GM12873 (cell line): ENCODE measurements around the gene SEBOX.

Experiments used
- TF ChIP-seq, protein P1 (sequence below): IDR thresholded peaks from 2 replicates; pipeline ENCODE4 v1.5.1; 2012; ENCODE audit warnings: low read depth, mild to moderate bottlenecking, moderate library complexity, low read length, control low read depth; ENCODE audit not compliant: insufficient read depth; ENCODE audit errors: missing control alignments

SEBOX gene

DNA sequence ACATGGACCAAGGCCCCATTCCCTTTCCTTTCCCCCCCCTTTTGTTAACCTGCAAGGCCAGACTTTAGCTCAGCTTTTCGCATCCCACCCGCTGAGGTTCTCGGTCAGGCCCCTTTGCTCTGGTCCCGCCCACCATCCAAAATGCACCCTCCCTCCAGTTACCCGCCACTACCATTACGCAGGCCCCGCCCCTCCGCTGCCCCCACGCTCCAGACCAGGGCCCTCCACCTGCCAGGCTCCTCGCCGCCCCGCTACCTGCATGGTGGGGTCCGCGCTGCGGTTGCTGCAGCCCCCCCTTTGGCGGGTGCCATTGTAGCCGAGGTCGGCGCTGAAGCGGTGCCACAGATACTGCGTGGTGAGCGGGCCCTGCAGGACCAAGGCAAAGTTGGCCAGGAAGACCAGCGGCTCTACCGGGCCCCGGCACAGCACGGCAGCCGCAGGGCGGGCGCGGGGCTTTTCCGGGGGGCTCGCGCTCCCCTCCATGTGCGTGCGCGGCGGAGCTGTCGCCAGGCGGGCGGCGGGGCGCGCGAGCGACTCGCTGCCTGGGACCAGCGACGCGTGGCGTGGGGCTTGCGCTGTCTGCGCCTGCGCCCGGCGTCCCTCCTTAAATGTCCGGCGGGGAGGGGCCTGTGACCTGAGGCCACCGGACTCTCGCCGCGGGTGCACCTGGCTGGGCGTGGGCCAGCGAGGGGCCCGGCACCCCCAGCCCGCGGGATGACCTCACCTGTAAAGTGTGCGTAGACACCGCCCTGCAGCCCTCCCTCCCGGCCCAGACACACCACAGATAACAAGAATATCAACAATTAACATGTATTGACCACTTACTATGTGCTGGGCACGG is 40.9 kb upstream of the SEBOX start, which contains the start of gene SLC46A1:
Gene SLC46A1, minus strand, starts transcription at position 581 of the 841 bp plus-strand sequence. Its CDS starts 98 bp downstream, at position 483.
- TF ChIP-seq, protein P1, sequence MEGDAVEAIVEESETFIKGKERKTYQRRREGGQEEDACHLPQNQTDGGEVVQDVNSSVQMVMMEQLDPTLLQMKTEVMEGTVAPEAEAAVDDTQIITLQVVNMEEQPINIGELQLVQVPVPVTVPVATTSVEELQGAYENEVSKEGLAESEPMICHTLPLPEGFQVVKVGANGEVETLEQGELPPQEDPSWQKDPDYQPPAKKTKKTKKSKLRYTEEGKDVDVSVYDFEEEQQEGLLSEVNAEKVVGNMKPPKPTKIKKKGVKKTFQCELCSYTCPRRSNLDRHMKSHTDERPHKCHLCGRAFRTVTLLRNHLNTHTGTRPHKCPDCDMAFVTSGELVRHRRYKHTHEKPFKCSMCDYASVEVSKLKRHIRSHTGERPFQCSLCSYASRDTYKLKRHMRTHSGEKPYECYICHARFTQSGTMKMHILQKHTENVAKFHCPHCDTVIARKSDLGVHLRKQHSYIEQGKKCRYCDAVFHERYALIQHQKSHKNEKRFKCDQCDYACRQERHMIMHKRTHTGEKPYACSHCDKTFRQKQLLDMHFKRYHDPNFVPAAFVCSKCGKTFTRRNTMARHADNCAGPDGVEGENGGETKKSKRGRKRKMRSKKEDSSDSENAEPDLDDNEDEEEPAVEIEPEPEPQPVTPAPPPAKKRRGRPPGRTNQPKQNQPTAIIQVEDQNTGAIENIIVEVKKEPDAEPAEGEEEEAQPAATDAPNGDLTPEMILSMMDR: no peak

DNA sequence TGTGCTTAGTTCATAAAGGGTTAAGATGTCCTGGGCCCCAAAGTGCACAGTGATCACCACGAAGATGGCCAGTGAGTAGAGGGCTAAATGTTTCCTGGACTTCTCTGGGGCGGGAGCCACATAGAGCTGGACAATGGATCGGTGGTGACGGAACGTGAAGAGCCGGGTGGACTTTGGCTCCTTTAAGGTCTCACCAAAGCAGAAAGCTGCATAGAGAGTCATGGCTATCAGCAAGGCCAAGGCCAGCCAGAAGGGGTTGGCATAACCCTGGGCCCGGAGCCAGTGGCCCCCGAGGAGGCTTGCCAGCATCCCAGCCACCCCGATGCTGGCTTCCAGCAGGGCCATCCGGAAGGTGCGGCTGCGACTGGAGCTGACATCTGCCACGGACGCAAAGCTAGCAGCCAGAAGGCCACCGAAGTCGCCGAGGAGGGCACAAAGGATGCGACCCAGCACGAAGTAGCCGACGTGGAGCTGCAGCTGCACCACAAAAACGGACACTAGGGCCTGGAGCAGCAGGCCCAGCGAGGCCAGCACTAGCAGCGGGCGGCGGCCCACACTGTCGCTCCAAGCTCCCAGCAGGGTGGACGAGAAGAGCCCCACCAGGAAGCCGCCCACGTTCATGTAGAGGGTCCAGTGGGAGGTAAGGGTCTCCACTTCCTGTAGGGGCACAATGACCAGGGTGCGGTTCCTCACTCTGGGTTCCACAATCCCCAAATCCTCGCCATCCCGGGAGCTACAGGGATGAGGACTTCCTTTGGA is 40.0 kb upstream of the SEBOX start:
- TF ChIP-seq, protein P1: no peak

DNA sequence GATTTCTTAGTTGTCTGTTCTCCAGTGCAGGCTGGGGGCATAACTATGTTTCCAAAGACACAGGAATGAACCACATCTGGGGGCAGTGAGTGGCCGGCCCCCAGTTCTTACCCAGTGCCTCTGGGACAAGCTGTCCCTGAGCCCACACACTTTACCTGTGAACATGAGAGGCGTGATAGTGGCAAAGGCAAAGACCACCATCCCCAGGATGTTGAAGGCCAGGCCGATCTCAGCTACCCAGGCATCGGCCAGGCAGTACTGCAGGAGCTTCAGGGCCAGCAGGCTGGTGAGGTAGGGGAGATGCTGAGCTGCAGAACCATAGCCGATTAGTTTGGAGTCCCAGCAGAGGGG is 39.4 kb upstream of the SEBOX start:
- TF ChIP-seq, protein P1: no peak

DNA sequence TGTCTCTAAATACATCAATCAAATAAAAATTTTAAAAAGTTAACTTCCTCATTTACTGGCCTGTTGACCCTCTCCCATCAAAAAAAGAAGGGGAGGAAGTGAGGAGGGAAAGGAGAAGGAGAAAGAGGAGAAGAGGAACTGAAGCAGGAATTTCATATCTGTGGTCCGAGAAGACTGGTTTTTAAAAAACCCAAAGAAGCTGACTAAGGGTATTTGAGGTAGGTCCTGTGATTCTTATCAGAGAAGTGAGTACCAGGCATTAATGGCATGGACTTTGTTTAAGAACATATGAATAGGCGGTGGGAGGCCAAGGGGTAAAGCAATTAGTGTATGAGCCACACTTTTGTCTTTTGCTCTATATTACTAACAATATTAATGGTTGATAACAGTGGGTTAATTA is 39.0 kb upstream of the SEBOX start:
- TF ChIP-seq, protein P1: no peak

DNA sequence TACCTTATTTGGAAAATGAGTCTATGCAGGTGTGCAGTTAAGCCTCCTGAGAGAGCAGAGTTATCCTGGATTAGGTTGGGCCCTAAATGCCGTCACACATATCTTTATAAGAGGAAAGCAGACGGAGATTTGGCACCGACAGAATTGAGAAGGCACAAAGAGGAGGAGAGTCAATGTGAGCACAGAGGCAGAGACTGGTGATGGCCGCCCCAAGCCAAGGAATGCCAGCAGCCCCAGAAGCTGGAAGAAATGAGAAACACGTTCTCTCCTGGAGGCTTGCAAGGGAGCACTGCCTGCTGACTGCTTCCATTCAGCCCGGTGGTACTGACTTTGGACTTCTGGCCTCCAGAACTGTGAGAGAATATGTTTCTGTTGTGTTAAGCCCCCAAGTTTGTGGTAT is 37.8 kb upstream of the SEBOX start:
- TF ChIP-seq, protein P1: no peak

DNA sequence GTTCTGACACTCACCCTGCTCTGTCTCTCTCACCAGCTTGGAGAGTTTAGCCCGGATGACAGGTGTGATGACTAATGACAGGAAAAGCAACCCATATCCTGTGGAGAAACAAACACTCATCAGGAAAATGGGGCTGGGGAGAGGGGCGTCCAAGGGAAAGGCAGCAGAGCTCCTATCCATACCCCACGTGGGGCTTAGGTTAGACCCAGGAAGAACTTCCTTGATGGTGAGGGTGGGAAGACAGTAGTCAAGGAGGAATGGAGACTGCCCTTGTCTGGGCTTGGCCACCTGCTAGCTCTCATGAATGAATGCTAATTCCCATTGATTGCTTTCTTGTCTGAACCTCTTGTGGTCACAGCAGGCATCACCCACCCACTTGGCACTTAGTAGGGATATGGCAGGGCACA is 37.2 kb upstream of the SEBOX start:
- TF ChIP-seq, protein P1: no peak

DNA sequence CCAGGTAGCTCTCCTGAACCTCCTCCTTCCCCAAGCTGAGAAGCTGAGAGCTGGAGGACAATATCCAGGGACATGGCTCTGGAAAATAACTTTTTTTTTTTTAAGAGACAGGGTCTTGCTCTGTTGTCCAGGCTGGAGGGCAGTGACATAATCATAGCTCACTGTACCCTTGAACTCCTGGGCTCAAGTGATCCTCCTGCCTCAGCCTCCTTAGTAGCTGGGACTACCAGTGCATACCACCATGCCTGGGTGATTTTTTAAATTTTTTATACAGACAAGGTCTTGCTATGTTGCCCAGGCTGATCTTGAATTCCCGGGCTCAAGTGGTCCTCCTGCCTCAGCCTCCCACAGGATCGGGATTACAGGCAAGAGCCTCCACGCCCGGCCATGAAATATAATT is 34.8 kb upstream of the SEBOX start:
- TF ChIP-seq, protein P1: no peak
